HL-60 (cell line): ENCODE measurements around the gene HDGFL3.

Source experiments
- DNase-seq, 2 experiments: peaks; one replicate each; pipeline ENCODE4 v3.0.0-alpha.2; 2010 to 2020; ENCODE audit warnings: low read depth in 1 of 2, low spot score in 1 of 2
- H3K27ac ChIP-seq: fragments of 250-450 bp; sonication (Bioruptor Pico); replicated peaks from 2 replicates; pipeline ENCODE4 v1.5.1; 2020; ENCODE audit warnings: mild to moderate bottlenecking, moderate library complexity
- H3K27me3 ChIP-seq: fragments of 250-450 bp; sonication (Bioruptor Pico); 2 replicates; pipeline ENCODE4 v1.5.1; 2021; ENCODE audit warnings: mild to moderate bottlenecking, moderate library complexity; ENCODE audit not compliant: insufficient read depth, poor library complexity, severe bottlenecking
- H3K4me3 ChIP-seq: replicated peaks from 2 replicates; pipeline ENCODE4 v1.5.1; 2011; ENCODE audit warnings: mild to moderate bottlenecking, control low read depth, low read length; ENCODE audit not compliant: insufficient read depth
- GABPA ChIP-seq: IDR thresholded peaks from 2 replicates; pipeline ENCODE4 v1.6.1; 2012; ENCODE audit warnings: low read depth
- POLR2AphosphoS5 ChIP-seq: IDR thresholded peaks from 2 replicates; pipeline ENCODE4 v1.6.1; 2012; ENCODE audit warnings: low read depth
- SPI1 ChIP-seq: IDR thresholded peaks from 2 replicates; pipeline ENCODE4 v1.6.1; 2012; ENCODE audit warnings: low read depth, mild to moderate bottlenecking, borderline replicate concordance
- TF ChIP-seq, protein P1 (sequence below): IDR thresholded peaks from one replicate; pipeline ENCODE4 v1.5.1; 2011; ENCODE audit warnings: low read length, control low read depth, inconsistent platforms; ENCODE audit not compliant: insufficient read depth
- TF ChIP-seq, protein P2 (sequence below): IDR thresholded peaks from 2 replicates; pipeline ENCODE4 v1.6.1; 2012; ENCODE audit warnings: low read depth; ENCODE audit not compliant: insufficient replicate concordance

HDGFL3 gene

DNA sequence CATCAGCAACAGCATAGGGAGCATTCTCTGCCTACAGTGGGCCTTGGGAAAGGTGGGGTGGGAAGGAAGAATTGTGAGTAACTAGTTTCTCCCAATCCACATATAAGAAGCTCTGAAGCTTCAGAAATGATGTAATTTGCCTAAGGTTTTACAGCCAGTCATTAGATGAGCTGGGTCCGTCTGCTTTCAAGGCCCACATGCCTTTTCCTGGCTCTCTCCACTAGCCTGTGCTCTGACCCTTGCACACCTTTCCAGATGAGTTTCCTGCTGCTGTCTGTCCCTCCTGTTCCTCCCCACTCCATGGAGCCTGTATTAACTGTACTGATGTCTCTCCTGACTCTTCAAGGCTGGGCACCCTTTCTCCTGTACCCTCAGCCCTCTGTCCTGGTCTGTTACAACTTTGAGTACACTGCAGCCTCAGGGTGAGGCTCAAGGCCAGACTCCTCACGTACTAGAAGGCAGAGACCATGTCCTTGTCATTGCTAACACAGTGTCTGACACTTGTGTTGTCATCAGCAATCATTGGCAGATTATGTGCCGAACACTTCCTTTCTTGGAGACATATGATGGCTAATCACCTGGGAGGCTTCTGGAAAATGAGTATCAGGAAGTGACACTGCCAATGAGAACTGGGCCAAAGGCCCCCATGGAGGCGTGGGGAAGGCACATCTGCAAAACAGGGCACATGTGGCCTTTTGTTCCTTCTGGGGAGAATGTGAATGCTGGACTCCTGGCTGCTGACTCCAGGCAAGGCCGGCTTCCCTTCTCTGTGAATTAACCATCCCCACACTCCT lies 93.5 kb downstream of the HDGFL3 start:
- no peak for TF ChIP-seq SPI1
- no peak for TF ChIP-seq GABPA
- TF ChIP-seq, protein P1, sequence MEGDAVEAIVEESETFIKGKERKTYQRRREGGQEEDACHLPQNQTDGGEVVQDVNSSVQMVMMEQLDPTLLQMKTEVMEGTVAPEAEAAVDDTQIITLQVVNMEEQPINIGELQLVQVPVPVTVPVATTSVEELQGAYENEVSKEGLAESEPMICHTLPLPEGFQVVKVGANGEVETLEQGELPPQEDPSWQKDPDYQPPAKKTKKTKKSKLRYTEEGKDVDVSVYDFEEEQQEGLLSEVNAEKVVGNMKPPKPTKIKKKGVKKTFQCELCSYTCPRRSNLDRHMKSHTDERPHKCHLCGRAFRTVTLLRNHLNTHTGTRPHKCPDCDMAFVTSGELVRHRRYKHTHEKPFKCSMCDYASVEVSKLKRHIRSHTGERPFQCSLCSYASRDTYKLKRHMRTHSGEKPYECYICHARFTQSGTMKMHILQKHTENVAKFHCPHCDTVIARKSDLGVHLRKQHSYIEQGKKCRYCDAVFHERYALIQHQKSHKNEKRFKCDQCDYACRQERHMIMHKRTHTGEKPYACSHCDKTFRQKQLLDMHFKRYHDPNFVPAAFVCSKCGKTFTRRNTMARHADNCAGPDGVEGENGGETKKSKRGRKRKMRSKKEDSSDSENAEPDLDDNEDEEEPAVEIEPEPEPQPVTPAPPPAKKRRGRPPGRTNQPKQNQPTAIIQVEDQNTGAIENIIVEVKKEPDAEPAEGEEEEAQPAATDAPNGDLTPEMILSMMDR = no peak
- TF ChIP-seq POLR2AphosphoS5 = no peak
- no peaks in the 10 kb centered on the region for H3K27me3 ChIP-seq
- H3K27ac ChIP-seq = no peak overlapping the region
- H3K4me3 ChIP-seq = no peak overlapping the region
- DNase-seq = no peak

DNA sequence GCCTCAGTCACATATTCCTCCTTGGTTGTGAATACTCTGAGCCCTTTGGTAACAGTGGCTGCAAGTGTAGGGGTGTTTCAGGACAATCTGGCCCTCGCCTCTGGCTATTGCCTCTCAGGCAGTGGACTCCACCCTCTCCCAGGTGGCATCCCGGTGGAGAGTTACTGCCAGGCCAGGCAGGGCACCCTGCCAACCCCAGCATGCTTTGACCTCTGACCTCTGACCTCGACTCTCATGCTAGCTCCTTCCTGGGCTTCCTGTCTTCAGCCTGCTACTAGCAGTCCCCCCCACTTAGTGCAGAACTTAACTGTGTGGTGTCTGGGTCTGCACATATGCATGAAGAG lies 94.7 kb downstream of the HDGFL3 start:
- DNase-seq = no peak
- Histone ChIP-seq H3K27ac (no peak overlapping the region), H3K4me3 (no peak overlapping the region), H3K27me3 (no peaks in the 10 kb centered on the region)
- TF ChIP-seq POLR2AphosphoS5 (no peak), SPI1 (no peak), GABPA (no peak)
- TF ChIP-seq, protein P2, sequence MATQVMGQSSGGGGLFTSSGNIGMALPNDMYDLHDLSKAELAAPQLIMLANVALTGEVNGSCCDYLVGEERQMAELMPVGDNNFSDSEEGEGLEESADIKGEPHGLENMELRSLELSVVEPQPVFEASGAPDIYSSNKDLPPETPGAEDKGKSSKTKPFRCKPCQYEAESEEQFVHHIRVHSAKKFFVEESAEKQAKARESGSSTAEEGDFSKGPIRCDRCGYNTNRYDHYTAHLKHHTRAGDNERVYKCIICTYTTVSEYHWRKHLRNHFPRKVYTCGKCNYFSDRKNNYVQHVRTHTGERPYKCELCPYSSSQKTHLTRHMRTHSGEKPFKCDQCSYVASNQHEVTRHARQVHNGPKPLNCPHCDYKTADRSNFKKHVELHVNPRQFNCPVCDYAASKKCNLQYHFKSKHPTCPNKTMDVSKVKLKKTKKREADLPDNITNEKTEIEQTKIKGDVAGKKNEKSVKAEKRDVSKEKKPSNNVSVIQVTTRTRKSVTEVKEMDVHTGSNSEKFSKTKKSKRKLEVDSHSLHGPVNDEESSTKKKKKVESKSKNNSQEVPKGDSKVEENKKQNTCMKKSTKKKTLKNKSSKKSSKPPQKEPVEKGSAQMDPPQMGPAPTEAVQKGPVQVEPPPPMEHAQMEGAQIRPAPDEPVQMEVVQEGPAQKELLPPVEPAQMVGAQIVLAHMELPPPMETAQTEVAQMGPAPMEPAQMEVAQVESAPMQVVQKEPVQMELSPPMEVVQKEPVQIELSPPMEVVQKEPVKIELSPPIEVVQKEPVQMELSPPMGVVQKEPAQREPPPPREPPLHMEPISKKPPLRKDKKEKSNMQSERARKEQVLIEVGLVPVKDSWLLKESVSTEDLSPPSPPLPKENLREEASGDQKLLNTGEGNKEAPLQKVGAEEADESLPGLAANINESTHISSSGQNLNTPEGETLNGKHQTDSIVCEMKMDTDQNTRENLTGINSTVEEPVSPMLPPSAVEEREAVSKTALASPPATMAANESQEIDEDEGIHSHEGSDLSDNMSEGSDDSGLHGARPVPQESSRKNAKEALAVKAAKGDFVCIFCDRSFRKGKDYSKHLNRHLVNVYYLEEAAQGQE = no peak
- TF ChIP-seq, protein P1 = no peak

DNA sequence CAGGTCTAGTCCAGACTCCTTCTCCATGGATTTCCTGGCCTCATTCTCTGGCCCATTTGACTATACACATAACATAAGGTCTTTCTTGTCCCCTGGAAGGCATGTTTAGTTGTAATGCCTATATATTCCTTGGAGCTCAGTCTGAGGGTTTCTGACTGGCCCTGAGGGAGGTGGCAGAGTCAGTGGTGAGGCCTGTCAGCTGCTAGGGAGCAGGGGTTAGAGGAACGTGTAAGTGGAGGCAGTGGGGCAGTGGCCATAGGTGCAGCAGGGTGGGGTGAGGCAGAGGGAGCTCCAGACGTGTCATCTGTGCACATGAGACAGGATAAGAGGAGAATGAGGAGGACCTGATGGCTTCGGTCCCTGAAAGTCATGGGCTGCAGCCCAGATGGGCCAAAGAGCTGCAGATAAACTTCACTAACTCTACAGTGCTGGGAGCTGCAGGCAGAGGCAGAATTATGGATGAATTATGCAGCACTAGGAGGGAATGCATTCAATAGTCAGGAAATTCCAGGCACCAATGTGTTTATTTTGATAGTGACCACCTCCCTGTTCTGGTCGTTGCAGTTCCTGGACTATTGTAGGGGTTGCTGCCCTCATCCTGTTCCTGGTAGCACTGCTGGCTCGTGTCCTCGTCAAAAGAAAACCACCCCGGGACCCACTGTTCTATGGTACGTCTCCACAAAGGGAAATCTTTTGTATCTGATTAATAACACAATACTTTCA lies 95.2 kb downstream of the HDGFL3 start:
- no peak for DNase-seq
- Histone ChIP-seq H3K27ac (no peak overlapping the region), H3K27me3 (no peaks in the 10 kb centered on the region), H3K4me3 (no peak overlapping the region)
- TF ChIP-seq POLR2AphosphoS5 (no peak), SPI1 (no peak), GABPA (no peak)
- TF ChIP-seq, protein P2 = no peak
- TF ChIP-seq, protein P1 = no peak
